Lung microvascular endothelial cell (primary cell): ENCODE measurements around the gene SEMA7A. TPM values are rescaled to one million over a fixed set of nuclear protein-coding genes. Genes with fewer than 3 reads are reported as not detected.
"Not testable (repeated sequence)": the region's sequence is repeated elsewhere in the genome, so short reads cannot be mapped to it uniquely, and the experiment has no call there.

Experiments
- DNase-seq, 2 donors: peaks; one replicate each; pipeline versions ENCODE4 v3.0.0 to v3.0.0-alpha.2; 2010; ENCODE audit warnings: low read depth in 2 of 2
- total RNA-seq: library from RNA; depleted of rRNA; stranded (reverse); fragments of >200 nt; gene quantifications from 2 replicates; pipeline ENCODE4 v1.2.1, GENCODE V29; 2014

SEMA7A gene
- 0.65 and 0.79 TPM in 2 replicates for total RNA-seq

GRCh38 chr15:74433592-74434262 is at the start of gene SEMA7A:
TSS of gene SEMA7A (minus strand) at chr15:74433958. CDS start at chr15:74433918, 40 bp downstream.
- DNase-seq: peak; percentile 62 to 72

- peak in 1 of 2 donors; percentile 8 for DNase-seq
Measured at GRCh38 chr15:74482661-74483060, 48.9 kb upstream of the SEMA7A start.

- DNase-seq: not testable (repeated sequence)
Measured at GRCh38 chr15:74480364-74480763, 46.6 kb upstream of the SEMA7A start.

- not testable (repeated sequence) for DNase-seq
Measured at GRCh38 chr15:74471621-74472020, 37.9 kb upstream of the SEMA7A start.

GRCh38 chr15:74470631-74471395 is 37.1 kb upstream of the SEMA7A start:
- DNase-seq: no peak

- DNase-seq: no peak
Measured at GRCh38 chr15:74468341-74469032, 34.7 kb upstream of the SEMA7A start.

GRCh38 chr15:74466570-74466969 is 32.8 kb upstream of the SEMA7A start:
- DNase-seq: no peak

- DNase-seq: no peak
Measured at GRCh38 chr15:74464897-74465296, 31.1 kb upstream of the SEMA7A start.

GRCh38 chr15:74464216-74464615 is 30.5 kb upstream of the SEMA7A start:
- DNase-seq: no peak

GRCh38 chr15:74463634-74464033 is 29.9 kb upstream of the SEMA7A start:
- no peak for DNase-seq

GRCh38 chr15:74461847-74462511 is 28.2 kb upstream of the SEMA7A start:
- no peak for DNase-seq

GRCh38 chr15:74460871-74461846 is 27.4 kb upstream of the SEMA7A start, which contains the start of gene UBL7:
TSS of gene UBL7 (minus strand) at chr15:74461160. CDS start at chr15:74458867, 2,293 bp downstream.
- DNase-seq: peak; percentile 96 to 97

GRCh38 chr15:74460298-74460697 is 26.5 kb upstream of the SEMA7A start:
- no peak for DNase-seq

- not testable (repeated sequence) for DNase-seq
Measured at GRCh38 chr15:74459798-74460197, 26.0 kb upstream of the SEMA7A start.

GRCh38 chr15:74458473-74458872 is 24.7 kb upstream of the SEMA7A start:
- no peak for DNase-seq

- not testable (repeated sequence) for DNase-seq
Measured at GRCh38 chr15:74457036-74457435, 23.3 kb upstream of the SEMA7A start.

GRCh38 chr15:74454764-74455500 is 21.2 kb upstream of the SEMA7A start:
- no peak for DNase-seq

- DNase-seq: peak in 1 of 2 donors; percentile 30
Measured at GRCh38 chr15:74453925-74454763, 20.4 kb upstream of the SEMA7A start.
